Frontal cortex (tissue), 4 donors: ENCODE measurements around the gene GPHA2. TPM values are rescaled to one million over a fixed set of nuclear protein-coding genes. Genes with fewer than 3 reads are reported as not detected.
A peak's percentile ranks its signal among the peaks of the same experiment; 100 is the strongest.
"Not testable (repeated sequence)": the region's sequence is repeated elsewhere in the genome, so short reads cannot be mapped to it uniquely, and the experiment has no call there.

ENCODE experiments used
- DNase-seq, 2 donors: peaks; one replicate each; pipeline ENCODE4 v3.0.0; 2012; ENCODE audit warnings: low spot score in 2 of 2
- FAIRE-seq: peaks from 2 replicates; lab custom pipeline; 2012; peaks lifted over from hg19 to GRCh38; lab: Jason Lieb, UNC
- total RNA-seq: library from RNA; depleted of rRNA; stranded (reverse); fragments of >200 nt; gene quantifications from one replicate; pipeline ENCODE4 v1.2.3, GENCODE V29; 2014
- donor health status: control.
- donor health status: control.
- donor health status: control.

GPHA2 gene
- total RNA-seq: not detected

GRCh38 chr11:64935359-64936081 is at the start of gene GPHA2:
GPHA2 (minus strand) TSS chr11:64935893; CDS start chr11:64935460, 433 bp downstream.
- FAIRE-seq (no peak), DNase-seq (peak in 1 of 2 donors; percentile 9)

GRCh38 chr11:64983339-64983738 is 47.6 kb upstream of the GPHA2 start:
- not testable (repeated sequence) for DNase-seq, FAIRE-seq

DNA sequence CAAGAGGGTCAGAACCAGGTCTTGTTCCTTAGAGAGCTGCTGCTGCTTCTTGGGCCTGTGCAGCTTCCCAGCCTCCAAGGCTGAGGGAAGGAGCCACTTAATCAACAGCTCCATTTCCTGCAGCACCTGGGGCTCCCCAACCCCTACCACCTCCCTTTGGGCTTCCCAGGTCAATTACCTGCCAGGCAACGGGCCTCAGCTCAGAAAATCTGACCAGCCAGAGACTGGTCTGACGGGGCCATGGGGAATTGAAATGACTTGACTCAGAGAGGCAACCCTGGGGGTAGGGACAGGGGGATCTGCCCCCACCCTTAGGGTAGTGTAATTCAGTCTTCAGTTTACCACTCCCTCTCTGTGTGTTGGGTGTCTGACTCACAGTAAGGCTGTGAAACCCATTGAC is 41.0 kb upstream of the GPHA2 start:
- DNase-seq (no peak), FAIRE-seq (no peak)

- FAIRE-seq (no peak), DNase-seq (no peak)
These were observed 38.4 kb upstream of the GPHA2 start for GRCh38 chr11:64974124-64974523.

DNA sequence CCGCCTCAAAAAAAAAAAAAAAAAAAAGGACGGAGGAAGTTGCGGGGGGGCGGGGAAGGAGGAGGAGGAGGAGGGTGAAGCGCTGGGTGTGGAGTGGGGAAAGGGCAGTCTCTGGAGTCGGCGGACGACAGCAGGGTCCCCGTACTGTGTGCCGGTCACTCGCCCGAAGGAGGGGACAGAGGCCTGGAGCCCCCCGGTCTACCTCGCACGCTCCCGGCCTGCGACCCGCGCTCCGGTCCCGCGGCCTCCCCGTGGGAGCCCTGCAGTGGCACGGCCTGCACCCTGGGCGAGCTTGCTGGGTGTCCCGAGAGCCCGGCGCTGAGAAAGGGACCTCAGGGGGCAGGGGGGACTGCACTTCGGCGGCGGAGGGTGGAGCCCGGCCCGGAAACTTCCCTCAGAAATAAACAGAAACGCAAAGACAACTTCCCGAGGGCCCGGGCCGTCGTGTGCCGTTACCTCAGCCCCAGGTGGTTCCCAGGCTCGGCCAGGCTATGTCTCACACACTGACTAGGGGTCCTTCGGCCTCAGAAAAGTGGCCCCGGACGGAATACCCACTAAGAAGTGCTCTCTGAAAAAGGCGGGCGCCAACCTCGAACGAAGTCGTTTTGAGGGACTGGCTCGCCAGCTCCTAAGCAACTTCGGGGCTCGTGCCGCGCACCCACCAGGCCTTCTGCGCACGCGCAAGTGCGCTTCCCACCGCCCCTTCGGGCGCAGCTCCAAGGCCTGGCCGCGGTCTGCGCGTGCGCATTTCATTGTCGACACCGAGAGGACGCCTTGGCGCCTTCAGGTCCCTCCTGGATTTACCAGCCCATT is 35.9 kb upstream of the GPHA2 start, which contains the start of gene MAJIN:
TSS of gene MAJIN (minus strand) at position 688 of the 813 bp plus-strand sequence. CDS start 12,703 bp downstream, outside the sequence.
- FAIRE-seq (no peak), DNase-seq (peak; percentile 72 to 79)

GRCh38 chr11:64970731-64971151 is 35.0 kb upstream of the GPHA2 start:
- no peak for DNase-seq
- no peak for FAIRE-seq

GRCh38 chr11:64969209-64969608 is 33.5 kb upstream of the GPHA2 start:
- DNase-seq: no peak
- no peak for FAIRE-seq

DNA sequence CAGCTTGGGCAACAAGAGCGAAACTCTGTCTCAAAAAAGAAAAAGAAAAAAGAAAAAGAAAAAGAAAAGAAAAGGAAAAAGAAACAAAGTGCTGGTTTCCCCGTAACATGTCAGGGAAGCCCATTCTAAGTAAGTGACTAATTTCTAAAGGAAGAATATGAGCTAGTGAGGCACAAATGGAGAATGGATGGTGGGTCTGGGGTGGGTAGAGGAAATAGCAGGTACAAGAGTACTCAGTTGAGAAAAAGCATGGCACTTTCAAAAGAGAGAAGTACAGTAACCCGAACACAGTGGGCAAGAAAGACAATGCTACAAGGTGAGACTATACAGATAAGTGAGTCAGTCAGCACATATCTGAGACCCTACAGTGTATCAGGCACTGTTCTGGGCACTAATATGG is 31.7 kb upstream of the GPHA2 start:
- no peak for FAIRE-seq
- DNase-seq: no peak

GRCh38 chr11:64963072-64963631 is 27.5 kb upstream of the GPHA2 start:
- no peak for FAIRE-seq
- DNase-seq: no peak

- DNase-seq (no peak), FAIRE-seq (no peak)
These were observed 25.0 kb upstream of the GPHA2 start for GRCh38 chr11:64960719-64961118.

- FAIRE-seq (no peak), DNase-seq (no peak)
These were observed 23.8 kb upstream of the GPHA2 start for GRCh38 chr11:64959498-64959897.

DNA sequence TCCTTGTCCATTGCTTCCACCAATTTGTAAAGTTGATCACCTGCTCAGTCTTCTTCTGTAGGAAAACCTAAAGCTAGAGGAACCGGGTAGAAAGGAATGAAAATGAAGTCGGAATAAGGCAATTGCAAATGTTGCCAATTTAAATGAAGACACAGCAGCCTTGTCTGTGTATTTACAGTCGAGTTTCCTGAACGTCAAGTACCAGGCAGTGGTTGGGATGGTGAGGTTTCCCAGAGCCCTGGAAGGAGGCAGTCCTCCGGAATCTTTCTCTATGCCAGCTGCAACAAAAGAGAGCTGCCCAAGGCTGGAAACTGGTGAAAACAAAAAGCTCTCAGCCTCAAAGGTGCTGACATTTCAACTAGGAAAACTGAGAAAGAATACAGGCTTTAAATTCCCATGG is 18.5 kb upstream of the GPHA2 start:
- FAIRE-seq (no peak), DNase-seq (no peak)

DNA sequence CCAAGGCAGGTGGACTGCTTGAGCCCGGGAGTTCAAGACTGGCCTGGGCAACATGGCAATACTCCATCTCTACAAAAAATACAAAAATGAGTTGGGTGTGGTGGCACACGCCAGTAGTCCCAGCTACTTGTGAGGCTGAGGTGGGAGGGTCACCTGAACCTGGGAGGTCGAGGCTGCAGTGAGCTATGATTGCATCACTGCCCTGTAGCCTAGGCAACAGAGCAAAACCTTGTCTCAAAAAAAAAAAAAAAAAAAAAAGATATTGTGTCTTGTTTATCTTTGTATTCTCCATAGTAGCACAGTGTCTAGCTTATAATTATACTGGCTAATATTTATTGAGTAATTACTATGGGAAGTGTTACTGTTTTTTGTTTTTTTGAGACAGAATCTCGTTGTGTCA is 15.8 kb upstream of the GPHA2 start:
- FAIRE-seq (no peak), DNase-seq (no peak)

DNA sequence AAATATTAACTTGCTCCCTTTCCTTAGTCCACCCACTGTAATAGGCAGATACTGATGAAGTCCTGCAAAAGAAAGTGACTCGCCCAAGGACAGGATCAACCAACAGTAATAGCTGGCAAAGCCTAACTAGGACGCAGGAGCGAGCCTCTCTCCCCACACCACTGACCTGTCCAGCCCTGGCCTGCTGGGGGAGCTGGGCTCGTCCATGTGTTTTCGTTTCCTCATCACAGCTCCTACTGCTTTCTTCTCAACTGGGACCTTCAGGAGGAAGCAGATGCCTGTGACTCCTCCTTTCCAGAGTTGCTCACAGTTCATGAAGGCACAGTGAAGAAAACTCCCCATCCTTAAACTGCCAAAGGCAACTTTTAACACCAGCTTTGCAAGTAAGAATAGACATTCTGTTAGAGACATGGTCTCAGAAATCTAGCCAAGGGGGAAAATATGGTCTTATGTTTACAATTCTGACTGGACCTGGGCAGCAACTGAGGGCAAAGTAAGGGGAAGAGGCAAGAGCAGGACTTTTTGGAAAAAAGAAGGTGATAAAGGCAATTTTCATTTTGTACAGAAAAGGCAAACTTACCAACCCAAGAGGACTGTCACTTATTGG is 11.6 kb upstream of the GPHA2 start:
- DNase-seq: no peak
- FAIRE-seq: no peak

- no peak for FAIRE-seq
- no peak for DNase-seq
These were observed 846 bp upstream of the GPHA2 start for GRCh38 chr11:64936539-64936938.

DNA sequence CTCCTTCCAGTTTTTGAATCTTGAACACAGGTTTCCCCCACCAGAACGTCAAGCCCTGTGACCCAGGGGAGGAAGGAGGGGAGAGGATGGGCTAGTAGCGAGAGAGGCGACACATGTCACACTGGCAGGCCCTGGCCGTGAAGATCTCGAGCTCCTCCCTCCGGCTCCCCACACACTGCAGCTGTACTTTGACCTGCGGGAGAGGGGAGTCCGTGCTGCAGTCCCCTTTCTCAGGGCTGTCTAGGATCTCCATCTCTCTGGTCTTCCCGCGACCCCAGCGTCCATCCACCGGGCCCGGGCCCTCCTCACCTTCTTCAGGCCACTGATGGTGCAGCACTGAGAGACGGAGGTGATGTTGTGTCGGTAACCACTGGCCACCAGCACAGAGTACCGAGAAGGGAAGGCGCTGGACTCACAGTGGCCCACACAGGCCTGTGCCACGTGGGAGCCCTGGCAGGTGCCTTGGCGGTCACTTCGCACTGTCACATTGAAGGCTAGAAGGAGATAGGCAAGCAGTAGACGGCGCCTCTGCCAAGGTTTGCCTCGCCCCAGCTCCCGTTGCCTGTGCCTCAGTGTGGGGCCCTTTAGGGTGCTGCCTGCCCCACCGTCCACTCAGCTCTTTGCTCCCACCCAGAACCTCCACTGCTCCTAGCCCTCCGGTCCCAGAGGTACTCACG is 873 bp downstream of the GPHA2 start:
- FAIRE-seq (no peak), DNase-seq (peak in 1 of 2 donors; percentile 9)

GRCh38 chr11:64933935-64934681 is 1.6 kb downstream of the GPHA2 start:
- FAIRE-seq: no peak
- no peak for DNase-seq

- DNase-seq: no peak
- FAIRE-seq: no peak
These were observed 2.3 kb downstream of the GPHA2 start for GRCh38 chr11:64933213-64933934.
